ENCODE measurements around the gene RASSF10. TPM values are rescaled to one million over a fixed set of nuclear protein-coding genes. Genes with fewer than 3 reads are reported as not detected.

The RASSF10 gene
- polyA plus RNA-seq, 1 donor (not counting 4 experiments of a cell fraction or from before 2014, with no cell fraction given) = 2.1 TPM

DNA sequence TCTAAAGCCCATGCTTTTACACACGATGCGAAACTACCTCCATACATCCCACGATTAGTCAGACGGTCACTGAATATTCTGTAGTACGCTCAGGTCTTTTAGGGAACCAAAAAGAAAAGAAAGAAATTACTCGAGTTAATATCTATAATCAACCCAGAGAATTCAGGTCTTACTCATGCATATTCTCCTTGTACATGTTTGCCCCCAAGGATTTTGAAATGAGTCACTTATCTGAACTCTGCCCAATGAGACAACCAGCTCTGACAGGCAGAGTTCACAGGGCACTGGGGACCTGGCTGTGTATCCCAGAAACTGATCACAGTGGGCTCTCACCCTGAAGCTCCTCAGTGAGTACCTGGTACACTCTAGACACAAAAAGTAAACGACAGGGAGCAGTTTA lies 29.2 kb downstream of the RASSF10 start:
- Histone ChIP-seq H2AFZ (ENCODE audit: control insufficient read depth, low read length) (no peak overlapping the region), H3K4me1 (ENCODE audit: control insufficient read depth, extremely low read depth, insufficient read depth, low read length) (peaks cover 15% of the 10 kb centered on the region), H3K27ac (ENCODE audit: control insufficient read depth, insufficient read depth, low read length) (no peak overlapping the region), H3K4me3 (ENCODE audit: control insufficient read depth in 2 of 3, extremely low read depth in 1 of 3, insufficient read depth in 2 of 3, low read depth in 1 of 3, low read length in 3 of 3) (peak overlapping the region in 1 of 3 experiments; percentile 7), H3K36me3 (ENCODE audit: control insufficient read depth in 2 of 2, extremely low read depth in 1 of 2, insufficient read depth in 2 of 2, low read length in 2 of 2) (no peaks in the 10 kb centered on the region), H3K9ac (ENCODE audit: control insufficient read depth, extremely low read depth, insufficient read depth, low read length) (no peak overlapping the region), H4K20me1 (ENCODE audit: control insufficient read depth, extremely low read depth, insufficient read depth, low read length) (no peaks in the 10 kb centered on the region), H3K79me2 (ENCODE audit: control insufficient read depth, insufficient read depth, low read length) (no peaks in the 10 kb centered on the region), H3K4me2 (ENCODE audit: control insufficient read depth, extremely low read depth, insufficient read depth, low read depth, low read length) (peak overlapping the region; percentile 63), H3K9me3 (ENCODE audit: control insufficient read depth, low read depth, low read length) (no peaks in the 10 kb centered on the region), H3K27me3 (ENCODE audit: control insufficient read depth, extremely low read depth, insufficient read depth, low read length) (no peaks in the 10 kb centered on the region), H3K9me1 (ENCODE audit: control insufficient read depth, extremely low read depth, insufficient read depth, low read length) (no peaks in the 10 kb centered on the region)
- FAIRE-seq (peak; percentile 73), DNase-seq (ENCODE audit: low read depth, low spot score) (no peak)
- dilution Hi-C loops (cut with MboI; ENCODE audit: extremely low pct_ligation_motif_present, low sequenced_read_pairs) = no loop called here
- TF ChIP-seq, protein P1, sequence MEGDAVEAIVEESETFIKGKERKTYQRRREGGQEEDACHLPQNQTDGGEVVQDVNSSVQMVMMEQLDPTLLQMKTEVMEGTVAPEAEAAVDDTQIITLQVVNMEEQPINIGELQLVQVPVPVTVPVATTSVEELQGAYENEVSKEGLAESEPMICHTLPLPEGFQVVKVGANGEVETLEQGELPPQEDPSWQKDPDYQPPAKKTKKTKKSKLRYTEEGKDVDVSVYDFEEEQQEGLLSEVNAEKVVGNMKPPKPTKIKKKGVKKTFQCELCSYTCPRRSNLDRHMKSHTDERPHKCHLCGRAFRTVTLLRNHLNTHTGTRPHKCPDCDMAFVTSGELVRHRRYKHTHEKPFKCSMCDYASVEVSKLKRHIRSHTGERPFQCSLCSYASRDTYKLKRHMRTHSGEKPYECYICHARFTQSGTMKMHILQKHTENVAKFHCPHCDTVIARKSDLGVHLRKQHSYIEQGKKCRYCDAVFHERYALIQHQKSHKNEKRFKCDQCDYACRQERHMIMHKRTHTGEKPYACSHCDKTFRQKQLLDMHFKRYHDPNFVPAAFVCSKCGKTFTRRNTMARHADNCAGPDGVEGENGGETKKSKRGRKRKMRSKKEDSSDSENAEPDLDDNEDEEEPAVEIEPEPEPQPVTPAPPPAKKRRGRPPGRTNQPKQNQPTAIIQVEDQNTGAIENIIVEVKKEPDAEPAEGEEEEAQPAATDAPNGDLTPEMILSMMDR (optimal IDR thresholded peaks at IDR 0.05 in 1 of 3, IDR thresholded peaks at IDR 0.05 in 1 of 3, conservative IDR thresholded peaks at IDR 0.05 in 1 of 3; ENCODE audit: extremely low read depth in 1 of 3, insufficient read depth in 2 of 3, low read length in 3 of 3) = no peak
- no peak for TF ChIP-seq EZH2 (IDR thresholded peaks at IDR 0.05; ENCODE audit: low read length)

DNA sequence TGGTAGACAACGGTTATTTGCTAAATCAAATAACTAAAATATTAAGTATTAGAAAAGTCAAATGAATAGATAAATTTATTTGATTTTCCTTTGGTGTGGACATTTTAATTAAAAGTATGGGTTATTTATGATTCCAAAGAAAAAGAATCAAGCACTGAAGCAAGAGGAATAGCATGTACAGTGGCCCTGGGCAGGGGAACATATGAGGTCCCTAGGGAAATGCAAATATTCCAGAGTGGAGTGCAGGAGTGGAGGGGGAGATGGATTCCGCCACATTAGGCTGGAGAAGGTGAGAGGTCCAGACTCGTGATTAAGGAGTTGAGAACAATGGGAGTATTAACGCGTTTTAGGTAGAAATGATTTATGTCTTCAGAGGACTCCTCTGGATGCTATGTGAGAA lies 30.0 kb downstream of the RASSF10 start:
- H4K20me1 ChIP-seq (ENCODE audit: control insufficient read depth, extremely low read depth, insufficient read depth, low read length) = no peaks in the 10 kb centered on the region
- no peak overlapping the region for H3K4me2 ChIP-seq (ENCODE audit: control insufficient read depth, extremely low read depth, insufficient read depth, low read depth, low read length)
- H3K9ac ChIP-seq (ENCODE audit: control insufficient read depth, extremely low read depth, insufficient read depth, low read length) = no peak overlapping the region
- dilution Hi-C loops (cut with MboI; ENCODE audit: extremely low pct_ligation_motif_present, low sequenced_read_pairs) = no loop called here
- H3K9me3 ChIP-seq (ENCODE audit: control insufficient read depth, low read depth, low read length) = no peaks in the 10 kb centered on the region
- no peaks in the 10 kb centered on the region for H3K27me3 ChIP-seq (ENCODE audit: control insufficient read depth, extremely low read depth, insufficient read depth, low read length)
- no peak overlapping the region for H2AFZ ChIP-seq (ENCODE audit: control insufficient read depth, low read length)
- no peaks in the 10 kb centered on the region for H3K9me1 ChIP-seq (ENCODE audit: control insufficient read depth, extremely low read depth, insufficient read depth, low read length)
- no peak overlapping the region for H3K27ac ChIP-seq (ENCODE audit: control insufficient read depth, insufficient read depth, low read length)
- H3K36me3 ChIP-seq (ENCODE audit: control insufficient read depth in 2 of 2, extremely low read depth in 1 of 2, insufficient read depth in 2 of 2, low read length in 2 of 2) = no peaks in the 10 kb centered on the region
- no peaks in the 10 kb centered on the region for H3K79me2 ChIP-seq (ENCODE audit: control insufficient read depth, insufficient read depth, low read length)
- peaks cover 13% of the 10 kb centered on the region for H3K4me1 ChIP-seq (ENCODE audit: control insufficient read depth, extremely low read depth, insufficient read depth, low read length)
- no peak for TF ChIP-seq EZH2 (IDR thresholded peaks at IDR 0.05; ENCODE audit: low read length)
- TF ChIP-seq, protein P1 (optimal IDR thresholded peaks at IDR 0.05 in 1 of 3, IDR thresholded peaks at IDR 0.05 in 1 of 3, conservative IDR thresholded peaks at IDR 0.05 in 1 of 3; ENCODE audit: extremely low read depth in 1 of 3, insufficient read depth in 2 of 3, low read length in 3 of 3) = no peak
- DNase-seq (ENCODE audit: low read depth, low spot score) = no peak
- no peak for FAIRE-seq
- no peak overlapping the region for H3K4me3 ChIP-seq (ENCODE audit: control insufficient read depth in 2 of 3, extremely low read depth in 1 of 3, insufficient read depth in 2 of 3, low read depth in 1 of 3, low read length in 3 of 3)

All from keratinocyte (primary cell).